Body of pancreas (tissue), 4 donors: Measurements from ENCODE around the gene CARS2.

Experiments
- CTCF ChIP-seq, 7 experiments: fragments of 450-650 bp in 4 of 7; fragments of 200-600 bp in 3 of 7; sonication (generic) in 3 of 7; IDR thresholded peaks; one replicate each; pipeline ENCODE4 v1.5.1; 2016 to 2019; ENCODE audit warnings: antibody characterized with exemption in 7 of 7
- POLR2A ChIP-seq, 3 donors: fragments of 450-650 bp; IDR thresholded peaks; one replicate each; pipeline ENCODE4 v1.6.1; 2016; ENCODE audit warnings: antibody characterized with exemption in 3 of 3, mild to moderate bottlenecking in 2 of 3

GRCh38 chr13:110702591-110703526 lies 3.1 kb downstream of the CARS2 start:
- TF ChIP-seq CTCF (IDR thresholded peaks at IDR 0.05) (no peak), POLR2A (IDR thresholded peaks at IDR 0.05) (no peak)
